Measurements from ENCODE around the gene KCNK13.
"Not testable (repeated sequence)": the region's sequence is repeated elsewhere in the genome, so short reads cannot be mapped to it uniquely, and the experiment has no call there.

Gene KCNK13

GRCh38 chr14:90200546-90200945, 138.8 kb downstream of the KCNK13 start:
- not testable (repeated sequence) for DNase-seq

GRCh38 chr14:90201344-90201743, 139.6 kb downstream of the KCNK13 start:
- no peak for DNase-seq

GRCh38 chr14:90204516-90204915, 142.7 kb downstream of the KCNK13 start:
- DNase-seq, result no peak

- DNase-seq, result no peak
Observed at GRCh38 chr14:90213099-90213748, 151.4 kb downstream of the KCNK13 start.

- no peak for DNase-seq
Observed at GRCh38 chr14:90228478-90228877, 166.7 kb downstream of the KCNK13 start.

GRCh38 chr14:90229942-90230341, 168.1 kb downstream of the KCNK13 start:
- DNase-seq, result not testable (repeated sequence)
